Smooth muscle cell (in vitro differentiated cells): ENCODE results near the gene FRMD4B. TPM values are rescaled to one million over a fixed set of nuclear protein-coding genes. Genes with fewer than 3 reads are reported as not detected.

Experiments used
- DNase-seq: peaks from one replicate; lab custom pipeline; 2025; ENCODE audit not compliant: unreplicated experiment; lab: John Stamatoyannopoulos, UW
- H2AFZ ChIP-seq: fragments of 200-600 bp; sonication (generic); 2 replicates; pipeline ENCODE4 v1.6.0; 2016; ENCODE audit warnings: antibody characterized with exemption, low read depth, mild to moderate bottlenecking
- H3F3A ChIP-seq: fragments of 200-600 bp; sonication (generic); 2 replicates; pipeline ENCODE4 v1.6.0; 2017; ENCODE audit warnings: antibody characterized with exemption, low read depth
- H3K27ac ChIP-seq: fragments of 200-600 bp; sonication (generic); 2 replicates; pipeline ENCODE4 v1.5.1; 2016; ENCODE audit warnings: low read depth, mild to moderate bottlenecking
- H3K27me3 ChIP-seq: fragments of 200-600 bp; sonication (generic); 2 replicates; pipeline ENCODE4 v1.6.1; 2016; ENCODE audit warnings: low read depth, mild to moderate bottlenecking
- H3K36me3 ChIP-seq: fragments of 200-600 bp; sonication (generic); 2 replicates; pipeline ENCODE4 v1.5.1; 2016; ENCODE audit warnings: low read depth
- H3K4me1 ChIP-seq: fragments of 200-600 bp; sonication (generic); 2 replicates; pipeline ENCODE4 v1.5.1; 2016; ENCODE audit warnings: low read depth
- H3K4me2 ChIP-seq: fragments of 200-600 bp; sonication (generic); 2 replicates; pipeline ENCODE4 v1.6.0; 2016; ENCODE audit warnings: mild to moderate bottlenecking
- H3K4me3 ChIP-seq: fragments of 200-600 bp; sonication (generic); 2 replicates; pipeline ENCODE4 v1.5.1; 2016; ENCODE audit warnings: mild to moderate bottlenecking
- H3K79me2 ChIP-seq: fragments of 200-600 bp; sonication (generic); 2 replicates; pipeline ENCODE4 v1.6.0; 2016; ENCODE audit warnings: low read depth, mild to moderate bottlenecking
- H3K9ac ChIP-seq: fragments of 200-600 bp; sonication (generic); 2 replicates; pipeline ENCODE4 v1.6.0; 2016; ENCODE audit warnings: low read depth
- H3K9me3 ChIP-seq: fragments of 200-600 bp; sonication (generic); replicated peaks from 2 replicates; pipeline ENCODE4 v1.5.1; 2016; ENCODE audit warnings: low read depth
- H4K20me1 ChIP-seq: fragments of 200-600 bp; sonication (generic); 2 replicates; pipeline ENCODE4 v1.6.0; 2016; ENCODE audit warnings: low read depth
- whole genome bisulfite sequencing: methylation state at CpG from one replicate; pipeline ENCODE4 v1.1.7; 2016; ENCODE audit warnings: low lambda C conversion rate; 5-methylcytosine and 5-hydroxymethylcytosine counted together
- polyA plus RNA-seq: library from polyadenylated mRNA; unstranded; fragments of >200 nt; fragmentation: Nextera tagmentation; extraction: Ambion mirVana; gene quantifications from 2 replicates; pipeline ENCODE4 v1.2.1, GENCODE V29; 2016
- total RNA-seq: library from RNA; depleted of rRNA; stranded (reverse); fragments of >200 nt; gene quantifications from 2 replicates; pipeline ENCODE4 v1.2.3, GENCODE V29; 2014
- TF ChIP-seq, protein P1 (sequence below): fragments of 200-600 bp; sonication (generic); IDR thresholded peaks from 2 replicates; pipeline ENCODE4 v1.5.1; 2017; ENCODE audit warnings: borderline replicate concordance, mild to moderate bottlenecking, antibody characterized with exemption; ENCODE audit not compliant: insufficient read depth, poor library complexity, severe bottlenecking

Gene FRMD4B
- total and polyA plus RNA-seq, 2 experiments from 2014 or later = 3.7 to 24.3 TPM

DNA sequence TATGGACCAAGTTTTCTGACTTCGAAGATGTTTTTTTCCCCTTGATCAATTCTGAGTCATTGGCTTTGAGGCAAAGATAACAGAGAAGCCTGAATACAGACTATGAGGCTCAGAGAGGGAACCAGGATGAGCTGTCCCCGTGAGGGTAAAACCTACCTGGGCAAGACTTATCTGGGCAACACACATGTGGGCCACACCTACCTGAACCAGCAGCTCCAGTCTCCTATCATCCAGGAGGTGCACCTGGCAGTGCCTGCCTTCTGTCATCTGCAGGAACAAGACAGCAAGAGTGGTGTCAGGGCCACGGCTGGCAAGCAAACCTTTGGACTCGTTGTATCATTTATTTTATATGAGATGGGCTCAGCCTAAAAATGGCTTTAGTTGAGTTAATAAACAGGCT, 72.6 kb downstream of the FRMD4B start:
- WGBS = 54% methylated on average over 4 of the region's 4 CpGs
- Histone ChIP-seq H3K9ac (no peak overlapping the region), H3K27ac (no peak overlapping the region), H4K20me1 (no peaks in the 10 kb centered on the region), H3K9me3 (no peaks in the 10 kb centered on the region), H3K4me2 (no peak overlapping the region), H2AFZ (no peak overlapping the region), H3K36me3 (no peaks in the 10 kb centered on the region), H3K4me3 (no peak overlapping the region), H3K27me3 (no peaks in the 10 kb centered on the region), H3K79me2 (no peaks in the 10 kb centered on the region), H3K4me1 (no peaks in the 10 kb centered on the region), H3F3A (no peaks in the 10 kb centered on the region)
- TF ChIP-seq, protein P1, sequence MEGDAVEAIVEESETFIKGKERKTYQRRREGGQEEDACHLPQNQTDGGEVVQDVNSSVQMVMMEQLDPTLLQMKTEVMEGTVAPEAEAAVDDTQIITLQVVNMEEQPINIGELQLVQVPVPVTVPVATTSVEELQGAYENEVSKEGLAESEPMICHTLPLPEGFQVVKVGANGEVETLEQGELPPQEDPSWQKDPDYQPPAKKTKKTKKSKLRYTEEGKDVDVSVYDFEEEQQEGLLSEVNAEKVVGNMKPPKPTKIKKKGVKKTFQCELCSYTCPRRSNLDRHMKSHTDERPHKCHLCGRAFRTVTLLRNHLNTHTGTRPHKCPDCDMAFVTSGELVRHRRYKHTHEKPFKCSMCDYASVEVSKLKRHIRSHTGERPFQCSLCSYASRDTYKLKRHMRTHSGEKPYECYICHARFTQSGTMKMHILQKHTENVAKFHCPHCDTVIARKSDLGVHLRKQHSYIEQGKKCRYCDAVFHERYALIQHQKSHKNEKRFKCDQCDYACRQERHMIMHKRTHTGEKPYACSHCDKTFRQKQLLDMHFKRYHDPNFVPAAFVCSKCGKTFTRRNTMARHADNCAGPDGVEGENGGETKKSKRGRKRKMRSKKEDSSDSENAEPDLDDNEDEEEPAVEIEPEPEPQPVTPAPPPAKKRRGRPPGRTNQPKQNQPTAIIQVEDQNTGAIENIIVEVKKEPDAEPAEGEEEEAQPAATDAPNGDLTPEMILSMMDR = no peak
- DNase-seq = no peak

DNA sequence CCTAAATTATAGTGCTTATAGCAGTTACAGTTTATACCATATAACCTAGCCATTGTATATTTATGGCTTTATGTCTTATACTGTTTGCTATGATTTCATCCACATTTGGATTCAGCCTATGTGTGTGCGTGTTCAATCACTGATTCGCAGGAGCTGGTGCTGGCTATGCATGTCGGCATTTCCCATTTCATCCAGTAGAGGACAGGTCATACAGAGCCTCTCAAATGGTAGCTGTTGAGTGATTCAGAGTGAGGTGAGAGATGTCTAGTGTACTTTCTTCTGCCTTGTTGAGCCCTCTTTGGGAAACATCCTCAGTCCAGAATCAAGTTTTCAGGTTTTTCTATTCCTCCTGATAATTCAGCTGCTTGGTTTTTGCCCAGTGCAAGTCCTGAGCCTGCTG, 76.1 kb downstream of the FRMD4B start:
- Histone ChIP-seq H3K4me3 (no peak overlapping the region), H3K27me3 (no peaks in the 10 kb centered on the region), H3K27ac (no peak overlapping the region), H3F3A (no peaks in the 10 kb centered on the region), H3K36me3 (no peaks in the 10 kb centered on the region), H3K9me3 (no peaks in the 10 kb centered on the region), H3K9ac (no peak overlapping the region), H3K79me2 (no peaks in the 10 kb centered on the region), H4K20me1 (no peaks in the 10 kb centered on the region), H3K4me1 (no peaks in the 10 kb centered on the region), H2AFZ (no peak overlapping the region), H3K4me2 (no peak overlapping the region)
- WGBS = 65% methylated on average over 3 of the region's 3 CpGs
- DNase-seq = no peak
- TF ChIP-seq, protein P1 = peak; percentile 46

DNA sequence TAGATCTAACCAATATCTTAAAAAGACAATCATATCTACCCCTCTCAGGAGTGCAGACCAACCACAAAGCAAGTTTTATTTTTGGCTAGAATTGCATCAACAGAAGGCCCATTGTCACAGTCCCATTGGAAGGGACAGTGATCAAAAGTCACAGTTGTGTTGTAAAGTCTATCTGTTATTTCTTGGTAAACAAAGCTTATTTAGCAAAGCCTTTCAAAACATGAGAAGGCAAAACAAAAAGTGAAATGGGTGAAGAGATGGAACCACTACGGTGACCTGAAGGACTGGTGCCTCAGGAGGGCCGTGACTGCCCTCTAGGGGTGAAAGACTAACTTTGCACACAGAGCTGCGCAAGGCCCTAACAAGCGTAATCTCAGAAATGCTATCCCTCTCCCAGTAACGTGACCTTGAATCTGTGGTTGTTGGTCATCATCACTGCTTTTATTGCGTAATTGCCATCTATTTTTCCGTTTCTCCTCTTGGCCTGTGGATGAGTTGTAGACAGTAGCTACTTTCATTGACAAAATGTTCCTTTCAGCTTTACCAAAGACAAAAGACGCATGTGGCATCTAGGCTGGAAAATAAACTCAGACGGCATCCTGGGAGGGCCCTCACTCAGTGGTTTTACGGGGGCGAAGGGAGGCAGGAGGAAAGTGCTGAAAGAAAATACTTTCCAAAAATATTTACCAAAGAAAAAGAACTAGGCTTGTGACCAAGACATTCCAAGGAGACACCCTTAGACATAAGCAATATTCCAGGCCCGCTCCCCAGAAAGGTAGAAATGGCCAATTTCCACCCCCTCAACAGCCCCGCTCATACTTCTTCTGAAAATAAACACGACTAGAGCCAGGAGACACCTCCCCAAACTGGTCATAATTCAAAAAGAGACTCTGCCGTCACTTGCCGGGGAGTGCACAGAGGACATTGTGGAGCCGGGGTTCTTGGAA, 79.4 kb downstream of the FRMD4B start:
- no peak overlapping the region for H3K27ac ChIP-seq
- H3K4me3 ChIP-seq = no peak overlapping the region
- H3K79me2 ChIP-seq = no peaks in the 10 kb centered on the region
- H3K9me3 ChIP-seq = no peaks in the 10 kb centered on the region
- no peak overlapping the region for H2AFZ ChIP-seq
- 38% methylated on average over 17 of the region's 17 CpGs for WGBS
- DNase-seq = peak; percentile 8
- peak overlapping the region; percentile 32 for H3K4me2 ChIP-seq
- H4K20me1 ChIP-seq = no peaks in the 10 kb centered on the region
- H3K27me3 ChIP-seq = no peaks in the 10 kb centered on the region
- H3F3A ChIP-seq = no peaks in the 10 kb centered on the region
- H3K9ac ChIP-seq = no peak overlapping the region
- H3K4me1 ChIP-seq = no peaks in the 10 kb centered on the region
- TF ChIP-seq, protein P1 = peak; percentile 87
- H3K36me3 ChIP-seq = no peaks in the 10 kb centered on the region
